Measurements from ENCODE around the gene YIPF4. TPM values are rescaled to one million over a fixed set of nuclear protein-coding genes. Genes with fewer than 3 reads are reported as not detected.

YIPF4 gene
- polyA plus RNA-seq, 1 donor (not counting 4 experiments of a cell fraction or from before 2014, with no cell fraction given): 22.7 TPM

DNA sequence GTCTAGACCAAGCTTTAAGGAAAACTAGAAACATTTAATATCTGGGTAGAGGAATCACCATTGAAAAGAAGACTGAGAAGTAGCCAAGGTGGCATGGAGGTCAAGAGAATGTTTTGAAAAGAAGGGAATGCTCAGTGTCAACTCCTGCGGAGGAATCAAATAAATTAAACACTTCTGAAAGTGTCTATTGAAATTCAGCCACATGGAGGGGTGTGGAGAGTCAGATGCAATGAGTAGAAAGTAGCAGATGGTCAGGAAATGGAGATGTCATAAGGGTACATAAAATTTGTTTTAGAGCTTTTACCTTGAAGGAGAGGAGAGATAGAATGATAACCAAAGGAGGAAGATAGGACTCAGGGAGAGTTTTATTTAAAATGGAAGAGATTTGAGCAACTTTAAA is 48.1 kb upstream of the YIPF4 start:
- Histone ChIP-seq H3K9ac (ENCODE audit: control insufficient read depth, extremely low read depth, insufficient read depth, low read length) (no peak overlapping the region), H3K4me2 (ENCODE audit: control insufficient read depth, extremely low read depth, insufficient read depth, low read depth, low read length) (no peak overlapping the region), H3K27ac (ENCODE audit: control insufficient read depth, insufficient read depth, low read length) (no peak overlapping the region), H3K9me1 (ENCODE audit: control insufficient read depth, extremely low read depth, insufficient read depth, low read length) (no peaks in the 10 kb centered on the region), H3K27me3 (ENCODE audit: control insufficient read depth, extremely low read depth, insufficient read depth, low read length) (no peaks in the 10 kb centered on the region), H3K4me3 (ENCODE audit: control insufficient read depth in 2 of 3, extremely low read depth in 1 of 3, insufficient read depth in 2 of 3, low read depth in 1 of 3, low read length in 3 of 3) (no peak overlapping the region), H2AFZ (ENCODE audit: control insufficient read depth, low read length) (no peak overlapping the region), H3K36me3 (ENCODE audit: control insufficient read depth in 2 of 2, extremely low read depth in 1 of 2, insufficient read depth in 2 of 2, low read length in 2 of 2) (peaks cover 0 to 4% of the 10 kb centered on the region in 2 experiments), H3K9me3 (ENCODE audit: control insufficient read depth, low read depth, low read length) (no peaks in the 10 kb centered on the region), H3K4me1 (ENCODE audit: control insufficient read depth, extremely low read depth, insufficient read depth, low read length) (peaks cover 5% of the 10 kb centered on the region), H4K20me1 (ENCODE audit: control insufficient read depth, extremely low read depth, insufficient read depth, low read length) (no peaks in the 10 kb centered on the region), H3K79me2 (ENCODE audit: control insufficient read depth, insufficient read depth, low read length) (no peaks in the 10 kb centered on the region)
- FAIRE-seq (peak; percentile 17), DNase-seq (ENCODE audit: low read depth, low spot score) (no peak)
- dilution Hi-C loops (cut with MboI; ENCODE audit: extremely low pct_ligation_motif_present, low sequenced_read_pairs): no loop called here
- TF ChIP-seq CTCF (optimal IDR thresholded peaks at IDR 0.05 in 1 of 3, IDR thresholded peaks at IDR 0.05 in 1 of 3, conservative IDR thresholded peaks at IDR 0.05 in 1 of 3; ENCODE audit: extremely low read depth in 1 of 3, insufficient read depth in 2 of 3, low read length in 3 of 3) (no peak), EZH2 (IDR thresholded peaks at IDR 0.05; ENCODE audit: low read length) (no peak)

DNA sequence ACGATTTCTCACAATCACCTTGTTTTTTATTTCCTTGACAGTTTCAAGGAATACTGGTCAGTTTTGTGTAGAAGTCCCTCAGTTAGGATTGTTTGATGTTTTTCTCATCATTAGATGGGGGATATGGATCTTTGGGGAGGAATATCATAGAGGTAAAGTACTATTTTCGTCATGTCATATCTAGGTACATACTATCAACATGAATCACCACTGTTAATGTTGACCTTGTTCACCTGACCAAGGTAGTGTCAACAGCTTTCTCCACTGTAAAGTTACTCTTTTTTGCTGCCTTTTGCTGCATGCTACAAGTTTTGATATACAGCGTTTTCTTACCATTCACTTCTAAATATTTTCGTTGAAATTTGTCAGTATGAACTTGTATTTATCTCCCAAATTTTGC is 45.7 kb upstream of the YIPF4 start:
- no peaks in the 10 kb centered on the region for H3K36me3 ChIP-seq (ENCODE audit: control insufficient read depth in 2 of 2, extremely low read depth in 1 of 2, insufficient read depth in 2 of 2, low read length in 2 of 2)
- no peak for TF ChIP-seq CTCF (optimal IDR thresholded peaks at IDR 0.05 in 1 of 3, IDR thresholded peaks at IDR 0.05 in 1 of 3, conservative IDR thresholded peaks at IDR 0.05 in 1 of 3; ENCODE audit: extremely low read depth in 1 of 3, insufficient read depth in 2 of 3, low read length in 3 of 3)
- no peak for TF ChIP-seq EZH2 (IDR thresholded peaks at IDR 0.05; ENCODE audit: low read length)
- H3K4me3 ChIP-seq (ENCODE audit: control insufficient read depth in 2 of 3, extremely low read depth in 1 of 3, insufficient read depth in 2 of 3, low read depth in 1 of 3, low read length in 3 of 3): no peak overlapping the region
- no peaks in the 10 kb centered on the region for H3K27me3 ChIP-seq (ENCODE audit: control insufficient read depth, extremely low read depth, insufficient read depth, low read length)
- DNase-seq (ENCODE audit: low read depth, low spot score) (no peak), FAIRE-seq (no peak)
- H3K9me1 ChIP-seq (ENCODE audit: control insufficient read depth, extremely low read depth, insufficient read depth, low read length): no peaks in the 10 kb centered on the region
- H3K79me2 ChIP-seq (ENCODE audit: control insufficient read depth, insufficient read depth, low read length): no peaks in the 10 kb centered on the region
- H4K20me1 ChIP-seq (ENCODE audit: control insufficient read depth, extremely low read depth, insufficient read depth, low read length): no peaks in the 10 kb centered on the region
- dilution Hi-C loops (cut with MboI; ENCODE audit: extremely low pct_ligation_motif_present, low sequenced_read_pairs): no loop called here
- no peak overlapping the region for H3K9ac ChIP-seq (ENCODE audit: control insufficient read depth, extremely low read depth, insufficient read depth, low read length)
- no peaks in the 10 kb centered on the region for H3K9me3 ChIP-seq (ENCODE audit: control insufficient read depth, low read depth, low read length)
- H3K27ac ChIP-seq (ENCODE audit: control insufficient read depth, insufficient read depth, low read length): no peak overlapping the region
- H2AFZ ChIP-seq (ENCODE audit: control insufficient read depth, low read length): no peak overlapping the region
- H3K4me2 ChIP-seq (ENCODE audit: control insufficient read depth, extremely low read depth, insufficient read depth, low read depth, low read length): no peak overlapping the region
- peaks cover 16% of the 10 kb centered on the region for H3K4me1 ChIP-seq (ENCODE audit: control insufficient read depth, extremely low read depth, insufficient read depth, low read length)

Measured in keratinocyte (primary cell).